Stimulated activated CD8-positive, alpha-beta memory T cell treated with anti-CD3 and anti-CD28 coated beads, Interleukin-12 subunit alpha, Interleukin-12 subunit beta, amount 100 ng/mL, for 4 hours (primary cell): Measurements from ENCODE around the gene ITSN1.
"Not testable (repeated sequence)": the region's sequence is repeated elsewhere in the genome, so short reads cannot be mapped to it uniquely, and the experiment has no call there.

Experiments
- DNase-seq: peaks from one replicate; pipeline ENCODE4 v3.0.0-alpha.2; 2020; ENCODE audit warnings: low read depth

Gene ITSN1

GRCh38 chr21:33896691-33897090 is 254.4 kb downstream of the ITSN1 start:
- no peak for DNase-seq

- DNase-seq, result no peak
Observed at GRCh38 chr21:33897098-33897497, 254.8 kb downstream of the ITSN1 start.

- DNase-seq, result no peak
Observed at GRCh38 chr21:33897739-33898138, 255.4 kb downstream of the ITSN1 start.

DNA sequence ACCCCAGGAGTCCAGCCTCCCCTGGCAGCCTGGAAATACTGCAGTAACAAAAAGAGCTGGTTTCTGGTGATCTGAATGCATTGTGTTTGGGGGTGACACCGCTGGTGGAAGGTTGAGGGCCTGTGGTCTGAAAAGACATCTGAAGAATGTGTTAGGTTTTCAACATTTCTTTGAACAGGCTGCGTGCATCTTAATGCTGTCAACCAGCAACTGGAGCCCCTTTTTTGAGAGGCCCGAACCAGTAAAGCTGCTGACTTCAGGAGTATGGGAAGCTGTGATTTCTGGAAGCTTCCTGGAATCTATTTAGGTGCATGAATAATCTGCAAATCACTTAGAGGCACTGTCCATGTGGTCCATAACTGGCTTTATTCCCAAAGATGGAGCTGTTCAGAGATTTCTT is 256.3 kb downstream of the ITSN1 start:
- no peak for DNase-seq

GRCh38 chr21:33899199-33899598 is 256.9 kb downstream of the ITSN1 start:
- no peak for DNase-seq

DNA sequence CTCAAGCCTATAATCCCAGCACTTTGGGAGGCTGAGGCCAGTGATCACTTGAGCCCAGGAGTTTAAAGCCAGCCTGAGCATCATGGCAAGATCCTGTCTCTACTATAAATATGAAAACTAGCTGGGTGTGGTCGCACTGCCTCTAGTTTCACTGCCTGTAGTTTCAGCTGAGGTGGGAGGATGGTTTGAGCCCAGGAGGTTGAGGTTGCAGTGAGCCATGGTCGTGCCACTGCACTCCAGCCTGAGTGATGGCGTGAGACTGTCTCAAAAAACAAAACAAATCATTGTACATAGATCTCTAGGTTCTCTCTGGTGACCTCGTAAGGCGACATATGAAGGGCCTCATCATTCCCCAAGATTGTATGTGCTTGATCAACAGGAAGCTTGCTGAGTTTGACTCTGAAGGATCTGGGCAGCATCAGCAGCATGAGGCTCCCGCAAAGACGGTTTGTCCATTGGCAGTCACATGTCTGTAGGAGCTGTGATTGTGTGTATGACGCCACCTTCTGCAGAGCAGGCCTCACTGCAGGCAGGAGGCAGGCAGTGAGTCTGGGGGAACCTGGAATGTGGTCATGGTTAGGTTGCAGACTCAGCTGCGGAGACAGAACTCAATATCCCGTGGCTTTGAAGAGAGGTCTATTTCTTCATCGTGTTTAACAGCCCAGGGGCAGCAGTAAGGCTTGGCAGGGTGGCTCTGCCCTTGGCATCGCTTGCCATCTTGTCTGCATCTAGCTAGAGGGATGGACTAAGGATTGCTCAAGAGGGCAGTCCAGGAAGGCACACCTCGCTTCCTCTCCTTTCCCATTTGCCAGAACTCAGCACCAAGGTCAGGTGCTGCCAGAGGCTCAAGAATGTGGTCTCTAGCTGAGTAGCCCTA is 259.3 kb downstream of the ITSN1 start:
- DNase-seq, result no peak

GRCh38 chr21:33902349-33902748 is 260.0 kb downstream of the ITSN1 start:
- no peak for DNase-seq

DNA sequence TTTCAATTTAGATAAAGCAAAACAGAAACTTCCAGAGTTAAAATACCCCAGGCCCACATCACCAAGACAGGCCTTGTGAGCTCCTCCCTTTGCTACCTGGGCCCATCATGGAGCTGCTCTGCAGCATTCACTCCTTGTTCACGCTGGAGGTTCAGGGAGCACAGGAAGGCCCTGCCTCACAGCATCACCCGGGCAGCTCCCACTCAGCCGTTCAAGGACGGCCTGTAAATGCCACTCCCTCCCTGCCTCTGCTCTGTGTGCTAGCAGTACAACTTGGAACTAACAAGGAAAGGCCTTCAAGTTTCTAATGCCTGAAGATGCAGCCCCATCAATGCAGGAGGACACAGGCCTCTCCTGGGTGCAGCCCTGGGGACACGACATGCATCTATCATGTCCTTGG is 261.7 kb downstream of the ITSN1 start:
- no peak for DNase-seq

- no peak for DNase-seq
Observed at GRCh38 chr21:33908760-33909159, 266.5 kb downstream of the ITSN1 start.

DNA sequence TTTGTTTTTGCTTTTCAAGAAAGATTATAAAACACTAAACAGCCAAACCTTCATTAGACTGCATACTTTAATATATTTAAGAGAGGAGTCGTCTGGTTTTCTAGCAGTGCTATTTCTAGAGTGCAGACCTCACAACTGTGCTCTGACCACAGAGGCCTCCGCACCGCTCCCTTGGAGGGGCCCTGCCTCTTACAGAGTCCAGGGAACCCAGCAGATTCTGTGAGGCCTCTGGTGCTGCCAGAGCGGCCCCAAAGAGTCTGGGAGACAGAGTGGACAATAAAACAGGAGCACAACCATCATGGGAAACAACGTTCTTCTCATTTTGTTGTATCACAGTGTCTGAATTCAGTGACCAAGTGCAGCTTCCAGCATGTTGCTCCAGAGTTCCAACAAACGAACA is 267.5 kb downstream of the ITSN1 start:
- no peak for DNase-seq

DNA sequence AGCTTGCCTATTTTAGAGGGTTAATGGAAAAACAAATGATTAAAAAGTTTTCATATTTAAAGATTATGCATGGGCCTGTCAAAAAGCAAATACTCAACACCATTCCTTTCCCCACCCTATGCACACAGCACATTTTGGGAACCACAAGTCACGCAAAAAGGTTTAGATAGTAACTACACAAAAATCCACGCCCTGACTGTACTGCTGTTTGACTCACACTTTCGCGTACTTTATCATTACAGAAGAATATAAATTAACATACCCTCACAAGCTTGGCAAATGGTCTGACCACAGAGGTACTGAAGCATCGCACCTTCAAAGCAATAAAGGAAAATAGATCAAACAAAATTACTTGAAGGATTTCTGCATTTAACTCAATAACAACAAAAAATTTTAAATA is 271.9 kb downstream of the ITSN1 start:
- DNase-seq, result no peak

DNA sequence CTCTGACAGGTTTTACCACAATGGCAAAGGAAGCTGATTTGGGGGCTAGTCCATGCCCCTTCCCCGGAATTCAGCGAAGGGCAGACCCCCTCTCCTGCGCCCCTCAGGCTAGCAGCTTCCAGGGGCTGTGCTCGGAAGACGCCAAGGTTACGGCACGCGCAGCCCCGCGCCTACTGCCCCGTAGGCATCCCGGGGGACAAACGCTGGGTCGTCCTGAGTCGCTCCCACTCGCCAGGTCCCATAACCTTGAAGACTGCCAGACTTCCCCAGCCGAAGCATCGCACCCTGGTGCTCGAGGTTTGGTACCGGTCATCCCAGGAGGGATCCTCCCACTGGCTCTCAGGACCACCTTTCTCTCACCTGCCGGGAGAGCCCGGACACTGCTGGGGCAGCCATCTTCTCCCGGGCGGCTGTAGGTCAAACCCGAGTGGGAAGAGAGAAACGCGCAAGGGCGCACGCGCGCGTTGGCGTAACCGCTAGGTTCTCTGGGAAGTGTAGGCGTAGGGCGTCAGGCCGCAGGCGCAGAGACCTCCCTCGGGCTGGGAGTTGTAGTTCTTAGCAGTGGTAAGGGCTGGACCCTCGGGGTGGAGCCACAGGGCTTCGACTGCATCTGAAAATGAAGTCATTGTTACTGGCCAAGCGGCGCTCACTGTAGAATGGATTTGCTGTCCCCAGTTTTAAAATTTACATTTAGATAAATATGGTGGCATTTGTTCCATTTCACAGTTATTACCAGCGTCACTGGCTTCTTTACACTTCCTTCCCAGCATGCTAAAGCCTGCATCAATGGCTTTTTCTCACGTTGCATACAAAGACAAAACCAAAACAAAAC is 273.3 kb downstream of the ITSN1 start, which contains the start of gene ATP5PO:
Gene ATP5PO, minus strand, starts transcription at position 437 of the 832 bp plus-strand sequence. Its CDS starts 41 bp downstream, at position 396.
- peak; percentile 94 for DNase-seq

GRCh38 chr21:33916200-33916567 is 273.9 kb downstream of the ITSN1 start:
- DNase-seq, result no peak

- DNase-seq, result no peak
Observed at GRCh38 chr21:33917421-33917820, 275.1 kb downstream of the ITSN1 start.

GRCh38 chr21:33924079-33924765 is 281.9 kb downstream of the ITSN1 start:
- peak; percentile 72 for DNase-seq

DNA sequence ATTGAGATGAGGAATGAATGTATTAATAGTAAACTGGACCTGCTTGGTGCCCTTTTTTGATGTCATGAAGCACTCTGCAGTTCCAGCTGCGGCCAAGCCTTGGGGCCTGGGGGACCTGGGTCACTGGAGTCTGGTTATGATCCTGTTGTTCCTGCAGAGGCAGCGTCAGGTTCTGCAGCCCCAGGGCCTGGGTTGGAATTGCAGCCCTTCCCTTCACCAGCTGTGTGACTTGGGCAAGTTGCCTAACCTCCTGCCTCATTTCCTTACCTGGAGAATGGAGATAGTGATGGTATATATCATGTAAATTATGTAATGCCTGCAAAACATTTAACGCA is 282.4 kb downstream of the ITSN1 start:
- DNase-seq, result no peak

DNA sequence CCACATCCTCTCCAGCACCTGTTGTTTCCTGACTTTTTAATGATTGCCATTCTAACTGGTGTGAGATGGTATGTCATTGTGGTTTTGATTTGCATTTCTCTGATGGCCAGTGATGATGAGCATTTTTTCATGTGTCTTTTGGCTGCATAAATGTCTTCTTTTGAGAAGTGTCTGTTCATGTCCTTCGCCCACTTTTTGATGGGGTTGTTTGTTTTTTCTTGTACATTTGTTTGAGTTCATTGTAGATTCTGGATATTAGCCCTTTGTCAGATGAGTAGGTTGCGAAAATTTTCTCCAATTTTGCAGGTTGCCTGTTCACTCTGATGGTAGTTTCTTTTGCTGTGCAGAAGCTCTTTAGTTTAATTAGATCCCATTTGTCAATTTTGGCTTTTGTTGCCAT is 283.9 kb downstream of the ITSN1 start:
- DNase-seq, result not testable (repeated sequence)

GRCh38 chr21:33931052-33931798 is 288.9 kb downstream of the ITSN1 start:
- DNase-seq, result peak; percentile 36

DNA sequence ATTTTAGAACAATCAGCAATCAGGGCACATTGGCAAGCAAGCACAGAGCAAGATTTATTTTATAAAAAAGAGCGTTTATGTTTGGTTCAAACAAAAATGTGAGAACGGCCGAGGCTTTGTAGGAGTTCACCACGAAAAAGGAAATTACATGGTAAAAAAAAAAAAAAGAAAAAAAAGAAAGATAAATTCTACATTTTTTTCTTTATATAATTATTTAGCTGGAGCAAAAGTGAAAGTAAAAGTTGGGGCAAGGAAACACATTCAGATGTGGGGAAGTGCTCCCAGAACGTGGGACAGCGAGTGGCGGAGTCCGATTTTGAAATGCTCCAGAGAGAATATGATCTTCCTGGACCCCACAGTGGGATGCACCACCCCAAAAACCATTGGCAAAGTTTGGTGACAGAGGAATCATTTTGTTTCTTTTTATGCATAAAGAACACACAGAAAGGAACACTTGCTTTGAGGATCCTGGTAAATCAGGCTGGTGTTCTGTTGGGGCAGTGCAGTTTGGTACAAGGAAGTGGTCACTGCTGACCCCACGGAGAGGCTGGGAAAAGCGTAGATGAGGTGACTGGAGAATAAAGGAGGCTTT is 289.6 kb downstream of the ITSN1 start:
- DNase-seq, result no peak

- DNase-seq, result no peak
Observed at GRCh38 chr21:33932731-33933130, 290.4 kb downstream of the ITSN1 start.

DNA sequence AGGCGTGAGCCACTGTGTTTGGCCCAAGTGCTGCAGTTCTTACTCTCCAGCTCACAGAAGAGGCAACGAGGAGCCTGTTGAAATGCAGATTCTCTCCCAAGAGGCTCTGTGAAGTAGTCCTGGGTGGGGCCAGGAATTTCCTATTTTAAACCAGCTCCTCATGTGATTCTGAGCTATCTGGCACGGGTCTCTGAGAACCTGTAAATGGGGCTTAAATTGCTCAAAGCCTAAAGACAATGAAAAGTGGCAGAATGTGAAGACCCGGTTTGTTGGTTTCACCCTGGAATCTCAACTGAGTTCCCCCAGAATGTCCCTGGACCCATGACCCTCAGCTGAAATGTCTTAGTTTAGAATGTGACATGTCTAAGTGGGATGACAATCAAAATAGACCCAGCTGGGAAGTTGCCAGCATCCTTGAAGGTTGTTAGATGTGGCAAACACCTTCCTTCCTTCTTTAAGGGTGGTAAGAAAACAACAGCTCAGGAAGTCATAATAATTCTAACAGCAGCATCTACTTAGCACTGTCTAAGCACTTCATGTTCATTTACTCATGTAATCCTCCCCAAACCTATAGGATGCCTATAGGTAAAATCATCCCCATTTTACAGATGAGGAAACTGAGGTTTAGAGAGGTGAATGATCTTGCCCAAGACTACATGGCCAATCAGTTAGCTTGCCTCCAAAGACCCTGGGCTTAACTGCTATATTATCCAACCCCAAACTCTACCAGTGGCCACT is 294.2 kb downstream of the ITSN1 start:
- no peak for DNase-seq
